IMR-90 (cell line): Measurements from ENCODE around the gene MAP2K6. TPM values are rescaled to one million over a fixed set of nuclear protein-coding genes. Genes with fewer than 3 reads are reported as not detected.

Experiments
- ATAC-seq: fragments of 200-7000 bp; cut with Tn5 transposase; 2 replicates; pipeline ENCODE4 v1.9.1; 2020; ENCODE audit warnings: low read depth, mild to moderate bottlenecking, moderate library complexity
- BruUV-seq: library from RNA; stranded (reverse); fragments of 400-500 nt; replicated peaks from 2 replicates; lab custom pipeline; 2021; lab: Mats Ljungman, UMichigan
- CTCF ChIA-PET: fragments of 300-600 bp; formaldehyde crosslinking; extraction: SDS; loops from one replicate; lab custom pipeline; 2021; ENCODE audit warnings: antibody characterized with exemption; lab: Yijun Ruan, JAX
- POLR2A ChIA-PET: fragments of 300-600 bp; sonication (Branson Sonifier 250); formaldehyde crosslinking; loops from one replicate; lab custom pipeline; 2022; ENCODE audit warnings: antibody characterized with exemption; ENCODE audit not compliant: unreplicated experiment; lab: Charles Lee
- DNase-seq: peaks from one replicate; pipeline ENCODE4 v3.0.0; 2013
- H2AFZ ChIP-seq: replicated peaks from 2 replicates; pipeline ENCODE3; 2013; ENCODE audit warnings: low read length, mild to moderate bottlenecking; ENCODE audit not compliant: poor library complexity
- H2AK5ac ChIP-seq: 2 replicates; pipeline ENCODE4 v1.6.1; 2013; ENCODE audit warnings: low read depth, low read length, inconsistent platforms
- H2AK9ac ChIP-seq: replicated peaks from 2 replicates; pipeline ENCODE3; 2013; ENCODE audit warnings: mild to moderate bottlenecking, low read depth, low read length, moderate library complexity; ENCODE audit not compliant: poor library complexity
- H2BK120ac ChIP-seq: 2 replicates; pipeline ENCODE4 v1.6.1; 2013; ENCODE audit warnings: low read depth, low read length, inconsistent platforms
- H2BK15ac ChIP-seq: 3 replicates; pipeline ENCODE4 v1.6.1; 2013; ENCODE audit warnings: low read depth, low read length, inconsistent platforms
- H2BK20ac ChIP-seq: 2 replicates; pipeline ENCODE4 v1.6.1; 2013; ENCODE audit warnings: low read depth, mild to moderate bottlenecking, inconsistent platforms, low read length, moderate library complexity
- H2BK5ac ChIP-seq: 2 replicates; pipeline ENCODE4 v1.6.1; 2013; ENCODE audit warnings: mild to moderate bottlenecking, low read depth, low read length, inconsistent platforms; ENCODE audit not compliant: poor library complexity, severe bottlenecking
- H3K14ac ChIP-seq: replicated peaks from 2 replicates; pipeline ENCODE4 v1.6.1; 2013; ENCODE audit warnings: low read depth, low read length, inconsistent platforms
- H3K18ac ChIP-seq: 2 replicates; pipeline ENCODE4 v1.6.1; 2013; ENCODE audit warnings: low read depth, low read length, control low read depth
- H3K23ac ChIP-seq: 2 replicates; pipeline ENCODE4 v1.6.1; 2013; ENCODE audit warnings: low read depth, low read length, inconsistent platforms
- H3K27ac ChIP-seq: 2 replicates; pipeline ENCODE4 v1.5.1; 2013; ENCODE audit warnings: mild to moderate bottlenecking, control low read depth, low read length; ENCODE audit not compliant: insufficient read depth
- H3K27me3 ChIP-seq: 2 replicates; pipeline ENCODE4 v1.6.1; 2013; ENCODE audit warnings: low read length; ENCODE audit not compliant: control insufficient read depth, insufficient read depth
- H3K36me3 ChIP-seq: 2 replicates; pipeline ENCODE4 v1.6.1; 2013; ENCODE audit warnings: low read length, mixed read lengths; ENCODE audit not compliant: control insufficient read depth, insufficient read depth
- H3K4ac ChIP-seq: 2 replicates; pipeline ENCODE4 v1.6.1; 2013; ENCODE audit warnings: low read depth, low read length, inconsistent platforms
- H3K4me1 ChIP-seq: 2 replicates; pipeline ENCODE4 v1.6.1; 2013; ENCODE audit warnings: low read length, mixed read lengths; ENCODE audit not compliant: control insufficient read depth, insufficient read depth
- H3K4me2 ChIP-seq: 2 replicates; pipeline ENCODE4 v1.6.1; 2013; ENCODE audit warnings: low read depth, mild to moderate bottlenecking, control low read depth, low read length, moderate library complexity
- H3K4me3 ChIP-seq: 2 replicates; pipeline ENCODE4 v1.5.1; 2013; ENCODE audit warnings: low read depth, mild to moderate bottlenecking, control low read depth, low read length, moderate library complexity; ENCODE audit not compliant: insufficient read depth
- H3K56ac ChIP-seq: 2 replicates; pipeline ENCODE4 v1.6.1; 2013; ENCODE audit warnings: low read length, inconsistent platforms; ENCODE audit not compliant: insufficient read depth; ENCODE audit errors: extremely low read depth
- H3K79me1 ChIP-seq, 2 experiments: 2 replicates each; pipeline ENCODE4 v1.6.1; 2013; ENCODE audit warnings: low read length in 2 of 2, inconsistent platforms in 1 of 2, low read depth in 1 of 2
- H3K9ac ChIP-seq: 2 replicates; pipeline ENCODE4 v1.6.1; 2013; ENCODE audit warnings: low read depth, low read length, control low read depth
- H3K9me1 ChIP-seq: 2 replicates; pipeline ENCODE4 v1.6.1; 2013; ENCODE audit warnings: low read length, inconsistent platforms; ENCODE audit not compliant: insufficient read depth
- H3K9me3 ChIP-seq: 2 replicates; pipeline ENCODE4 v1.6.1; 2013; ENCODE audit warnings: low read length; ENCODE audit not compliant: control insufficient read depth, insufficient read depth
- H4K20me1 ChIP-seq: 2 replicates; pipeline ENCODE4 v1.6.1; 2013; ENCODE audit warnings: low read length, inconsistent platforms; ENCODE audit not compliant: insufficient read depth
- H4K5ac ChIP-seq: 2 replicates; pipeline ENCODE4 v1.6.1; 2013; ENCODE audit warnings: mild to moderate bottlenecking, low read depth, low read length, control low read depth
- H4K8ac ChIP-seq, 2 experiments: 2 replicates each; pipeline ENCODE4 v1.6.1; 2013; ENCODE audit warnings: low read depth in 2 of 2, low read length in 2 of 2, control low read depth in 1 of 2, inconsistent platforms in 1 of 2
- H4K91ac ChIP-seq: 2 replicates; pipeline ENCODE4 v1.6.1; 2013; ENCODE audit warnings: low read depth, low read length, inconsistent platforms; ENCODE audit not compliant: insufficient read depth
- BHLHE40 ChIP-seq: fragments of 150-350 bp; IDR thresholded peaks from 2 replicates; pipeline ENCODE4 v1.6.1; 2016; ENCODE audit warnings: mild to moderate bottlenecking, low read depth, low read length
- CHD1 ChIP-seq: IDR thresholded peaks from 2 replicates; pipeline ENCODE4 v1.6.1; 2012; ENCODE audit warnings: low read depth, low read length, improper control_type of control experiment
- MAZ ChIP-seq: IDR thresholded peaks from 2 replicates; pipeline ENCODE4 v1.6.1; 2012; ENCODE audit warnings: low read depth, mild to moderate bottlenecking, low read length, improper control_type of control experiment, moderate library complexity, borderline replicate concordance
- MXI1 ChIP-seq: IDR thresholded peaks from 2 replicates; pipeline ENCODE4 v1.6.1; 2012; ENCODE audit warnings: low read depth, mild to moderate bottlenecking, low read length, moderate library complexity, borderline replicate concordance
- NFE2L2 ChIP-seq: fragments of 150-350 bp; IDR thresholded peaks from 2 replicates; pipeline ENCODE4 v1.6.1; 2016; ENCODE audit warnings: low read depth, mild to moderate bottlenecking, low read length
- POLR2A ChIP-seq: IDR thresholded peaks from 2 replicates; pipeline ENCODE4 v1.6.1; 2012; ENCODE audit warnings: mild to moderate bottlenecking, low read depth, low read length
- RAD21 ChIP-seq: IDR thresholded peaks from 2 replicates; pipeline ENCODE4 v1.6.1; 2012; ENCODE audit warnings: low read length, improper control_type of control experiment
- RCOR1 ChIP-seq: IDR thresholded peaks from 2 replicates; pipeline ENCODE4 v1.6.1; 2012; ENCODE audit warnings: mild to moderate bottlenecking, low read length, improper control_type of control experiment; ENCODE audit not compliant: insufficient replicate concordance
- WGBS, 2 experiments: methylation state at CpG; one replicate each; pipeline versions ENCODE4 v1.1.5 to v1.1.7; 2013; ENCODE audit warnings: missing lambda C conversion rate in 2 of 2; ENCODE audit not compliant: insufficient read length in 1 of 2; ENCODE audit errors: extremely low coverage in 2 of 2; 5-methylcytosine and 5-hydroxymethylcytosine counted together
- dilution Hi-C: fragments of 300-500 bp; cut with HindIII; formaldehyde crosslinking; loops from one replicate; pipeline ENCODE4 v1.14.3; 2018; ENCODE audit warnings: low sequenced_read_pairs; ENCODE audit not compliant: unreplicated experiment
- in situ Hi-C: fragments of 300-500 bp; cut with MboI; formaldehyde crosslinking; loops from 3 replicates; pipeline ENCODE4 v1.14.3; 2019; ENCODE audit warnings: low sequenced_read_pairs, inconsistent platforms, mixed read lengths
- intact Hi-C: fragments of 100-400 bp; cut with micrococcal nuclease; formaldehyde crosslinking; loops from 2 replicates; pipeline ENCODE4 v1.10.0; 2022
- polyA plus RNA-seq, 3 experiments: library from polyadenylated mRNA; depleted of rRNA; stranded (reverse); fragments of >200 nt; gene quantifications; 2 replicates each; pipeline ENCODE4 v1.2.3, GENCODE V29; 2012; ENCODE audit warnings: low replicate concordance in 1 of 3
- total RNA-seq: library from RNA; depleted of rRNA; stranded (reverse); fragments of >200 nt; gene quantifications from 2 replicates; pipeline ENCODE4 v1.2.3, GENCODE V29; 2012

MAP2K6 gene
- total and polyA plus RNA-seq, 2 of the 4 experiments (the other 2 are of a cell fraction) = 2.4 to 5.7 TPM

DNA sequence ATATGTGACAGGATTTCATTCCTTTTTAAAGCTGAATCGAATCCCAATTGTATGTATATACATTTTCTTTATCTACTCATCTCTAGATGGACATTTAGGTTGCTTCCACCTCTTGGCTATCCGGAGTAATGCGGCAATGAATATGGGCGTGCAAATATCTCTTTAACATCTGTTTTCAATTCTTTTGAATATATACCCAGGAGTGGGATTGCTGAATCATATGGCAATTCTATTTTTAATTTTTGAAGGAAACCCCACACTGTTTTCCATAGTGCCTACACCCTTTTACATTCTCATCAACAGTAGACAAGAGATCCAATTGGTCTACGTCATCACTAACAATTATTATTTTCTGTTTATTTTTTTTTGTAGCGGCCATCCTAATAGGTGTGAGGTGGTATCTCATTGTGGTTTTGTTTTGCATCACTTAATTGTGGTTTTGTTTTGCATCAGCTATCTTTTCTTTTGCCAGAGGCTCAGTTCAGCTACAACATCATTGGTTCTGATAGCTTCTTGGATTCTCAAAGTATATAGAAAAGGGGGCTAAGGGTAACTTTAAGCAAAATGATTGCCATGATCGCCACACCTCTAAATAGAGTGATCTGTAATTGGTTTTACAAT, 25.6 kb upstream of the MAP2K6 start:
- ATAC-seq (no peak), DNase-seq (no peak)
- ChIA-PET CTCF (no interaction called here), POLR2A (no interaction called here)
- Histone ChIP-seq H2BK120ac (no peak overlapping the region), H3K27ac (no peak overlapping the region), H2AK5ac (no peak overlapping the region), H2BK20ac (no peak overlapping the region), H3K79me1 (no peaks in the 10 kb centered on the region), H4K91ac (no peak overlapping the region), H3K18ac (no peak overlapping the region), H3K9me3 (no peaks in the 10 kb centered on the region), H3K27me3 (no peaks in the 10 kb centered on the region), H3K14ac (no peak overlapping the region), H4K5ac (no peak overlapping the region), H3K4me2 (no peak overlapping the region), H4K20me1 (no peaks in the 10 kb centered on the region), H2BK15ac (no peak overlapping the region), H3K9me1 (no peaks in the 10 kb centered on the region), H3K56ac (no peak overlapping the region), H3K23ac (no peak overlapping the region), H3K36me3 (no peaks in the 10 kb centered on the region), H3K4me3 (no peak overlapping the region), H3K4ac (no peak overlapping the region), H4K8ac (no peak overlapping the region), H3K9ac (no peak overlapping the region), H2AFZ (no peak overlapping the region), H2AK9ac (no peak overlapping the region), H2BK5ac (no peak overlapping the region), H3K4me1 (no peaks in the 10 kb centered on the region)
- TF ChIP-seq NFE2L2 (no peak), RCOR1 (no peak), MAZ (no peak), BHLHE40 (no peak), POLR2A (no peak), CHD1 (no peak), MXI1 (no peak), RAD21 (no peak)
- BruUV-seq = no TSS peak
- no CpG with 5 or more reads among the region's 7 CpGs for WGBS, 2 experiments
- in situ Hi-C loops (no loop called here), intact Hi-C loops (no loop called here), dilution Hi-C loops (no loop called here)
